GM19397 (cell line): ENCODE measurements around the gene DMKN.

Source experiments
- ATAC-seq: cut with Tn5 transposase; IDR thresholded peaks from one replicate; pipeline ENCODE4 v1.9.1; 2021; ENCODE audit warnings: mild to moderate bottlenecking, moderate library complexity; ENCODE audit not compliant: unreplicated experiment

DMKN gene, protein sequence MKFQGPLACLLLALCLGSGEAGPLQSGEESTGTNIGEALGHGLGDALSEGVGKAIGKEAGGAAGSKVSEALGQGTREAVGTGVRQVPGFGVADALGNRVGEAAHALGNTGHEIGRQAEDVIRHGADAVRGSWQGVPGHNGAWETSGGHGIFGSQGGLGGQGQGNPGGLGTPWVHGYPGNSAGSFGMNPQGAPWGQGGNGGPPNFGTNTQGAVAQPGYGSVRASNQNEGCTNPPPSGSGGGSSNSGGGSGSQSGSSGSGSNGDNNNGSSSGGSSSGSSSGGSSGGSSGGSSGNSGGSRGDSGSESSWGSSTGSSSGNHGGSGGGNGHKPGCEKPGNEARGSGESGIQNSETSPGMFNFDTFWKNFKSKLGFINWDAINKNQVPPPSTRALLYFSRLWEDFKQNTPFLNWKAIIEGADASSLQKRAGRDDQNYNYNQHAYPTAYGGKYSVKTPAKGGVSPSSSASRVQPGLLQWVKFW

DNA sequence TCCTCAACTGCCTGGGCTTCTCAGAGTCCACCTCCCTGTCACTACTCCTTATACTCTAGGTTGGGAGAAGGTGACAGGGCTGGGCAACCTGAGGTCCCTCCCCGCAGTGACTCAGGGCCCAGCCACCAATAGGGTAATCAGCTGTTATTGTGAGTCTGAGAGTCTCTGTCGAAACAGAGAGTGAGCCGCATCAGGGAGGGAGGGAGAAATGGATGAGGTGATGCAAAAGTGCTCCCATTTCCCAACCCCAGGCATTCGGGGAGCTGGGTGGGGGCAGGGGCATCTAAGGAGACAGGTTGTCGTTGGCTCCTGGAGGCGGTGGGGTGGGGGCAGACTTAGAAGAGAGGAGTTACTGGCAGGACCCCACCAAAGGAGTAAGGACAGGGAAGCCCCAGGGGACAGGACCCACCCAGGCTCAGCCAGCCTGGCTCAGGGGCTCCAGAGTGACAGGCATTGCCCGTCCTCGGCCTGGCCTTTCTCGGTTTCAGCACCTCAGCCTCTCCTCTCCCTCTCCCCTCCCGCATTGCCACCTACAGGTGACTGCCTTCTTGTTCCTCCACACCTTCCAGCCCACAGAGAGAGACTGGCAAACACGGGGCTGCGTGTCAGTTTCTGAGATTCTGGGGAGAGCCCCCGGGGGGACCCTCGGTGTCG, at the start of gene DMKN:
Gene DMKN (minus strand): TSS at position 22 of the 654 bp plus-strand sequence. CDS start 174 bp downstream, outside the sequence.
- no peak for ATAC-seq

DNA sequence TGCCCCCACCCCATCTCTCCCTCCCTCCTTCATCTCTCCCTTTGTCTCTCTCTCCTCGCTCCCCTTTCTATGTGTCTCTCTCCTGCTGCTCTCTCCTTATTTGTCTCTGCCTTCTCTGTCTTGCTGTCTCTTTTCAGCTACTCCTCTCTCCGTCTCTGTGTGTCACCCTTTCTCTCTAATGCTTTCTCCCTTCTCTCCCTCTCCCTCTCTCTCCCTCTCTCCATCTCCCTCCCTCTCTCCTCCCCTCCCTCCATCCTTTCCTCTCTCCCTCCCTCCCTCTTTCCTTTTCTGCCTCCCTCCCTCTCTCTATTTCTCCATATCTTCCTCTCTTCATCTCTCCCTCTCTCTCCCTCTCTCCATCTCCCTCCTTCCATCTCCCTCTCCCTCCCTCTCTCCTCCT, 49.3 kb upstream of the DMKN start:
- ATAC-seq: no peak

DNA sequence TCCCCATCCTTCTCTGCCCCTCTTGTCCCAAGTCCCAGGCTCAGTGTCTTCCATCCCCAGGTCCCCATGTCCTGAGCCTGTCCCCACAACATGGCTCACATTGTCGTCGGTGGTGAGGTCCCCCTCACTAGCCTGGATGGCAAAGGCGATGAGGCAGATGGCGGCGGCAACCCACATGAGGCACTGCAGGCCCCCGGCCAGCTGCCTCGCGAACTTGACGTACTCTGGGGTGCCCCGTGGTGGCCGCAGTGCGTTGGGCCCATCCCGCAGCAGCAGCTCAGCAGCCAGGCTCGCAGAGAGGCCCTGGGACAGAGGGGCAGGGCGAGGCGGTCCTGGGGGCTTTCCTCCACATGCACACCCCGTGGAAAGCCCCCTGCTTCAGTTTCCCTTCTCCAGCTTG, 48.9 kb upstream of the DMKN start:
- no peak for ATAC-seq

DNA sequence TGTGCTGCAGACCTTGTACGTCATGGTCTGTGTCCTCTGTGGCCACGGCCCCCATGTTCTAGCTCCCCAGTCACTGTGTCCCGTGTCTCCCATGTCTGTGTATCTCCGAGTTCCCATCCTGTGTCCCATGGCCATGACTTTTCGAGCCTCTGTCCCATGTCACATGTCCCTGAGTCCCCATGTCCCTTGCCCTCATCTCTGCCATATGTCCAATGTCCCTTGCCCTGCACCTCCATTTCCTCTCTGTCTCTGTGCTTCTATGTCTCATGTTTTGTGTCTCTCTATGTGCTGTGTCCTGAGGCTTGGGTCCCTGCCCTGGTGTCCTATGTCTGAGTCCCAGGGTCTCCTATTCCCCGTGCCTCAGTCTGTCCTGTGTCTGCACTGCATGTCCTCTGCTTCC, 48.0 kb upstream of the DMKN start:
- ATAC-seq: no peak

DNA sequence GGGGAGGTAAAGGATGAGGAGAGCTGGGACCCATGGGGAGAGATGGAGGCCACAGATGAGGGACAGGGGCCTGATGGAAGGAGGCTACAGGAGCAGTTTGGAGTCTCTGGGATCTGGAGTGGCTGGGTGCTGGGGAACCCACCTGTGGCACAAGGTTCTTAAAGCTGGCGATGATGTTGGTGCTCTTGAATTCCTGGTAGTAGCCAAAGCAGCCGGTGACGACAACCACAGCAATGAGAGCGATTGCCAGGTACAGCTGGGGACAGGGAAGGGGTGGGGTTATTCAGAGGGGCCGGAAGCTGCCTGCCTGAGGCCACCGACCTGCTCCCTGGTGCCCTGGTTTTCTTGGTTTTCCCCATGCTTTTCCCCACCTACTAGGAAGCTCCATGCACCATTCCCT, 47.2 kb upstream of the DMKN start:
- no peak for ATAC-seq

DNA sequence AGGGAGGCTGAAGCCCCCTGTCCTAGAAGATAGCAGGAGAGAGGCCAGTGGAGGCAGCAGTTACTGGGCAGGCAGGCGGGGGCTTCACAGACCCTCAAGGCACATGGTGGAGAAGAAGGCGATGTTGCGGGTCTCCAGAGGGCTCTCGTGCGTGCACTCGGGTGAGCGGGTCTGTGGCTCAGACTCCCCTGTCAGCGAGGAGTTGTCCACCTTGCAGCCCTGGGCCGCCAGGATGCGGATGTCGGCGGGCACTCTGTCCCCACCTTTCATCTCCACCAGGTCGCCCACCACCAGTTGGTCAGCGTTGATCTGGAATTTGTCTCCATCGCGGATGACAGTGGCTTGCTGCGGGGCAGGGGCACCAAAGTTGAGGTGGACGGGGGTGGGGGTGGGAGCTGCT, 46.8 kb upstream of the DMKN start:
- no peak for ATAC-seq

DNA sequence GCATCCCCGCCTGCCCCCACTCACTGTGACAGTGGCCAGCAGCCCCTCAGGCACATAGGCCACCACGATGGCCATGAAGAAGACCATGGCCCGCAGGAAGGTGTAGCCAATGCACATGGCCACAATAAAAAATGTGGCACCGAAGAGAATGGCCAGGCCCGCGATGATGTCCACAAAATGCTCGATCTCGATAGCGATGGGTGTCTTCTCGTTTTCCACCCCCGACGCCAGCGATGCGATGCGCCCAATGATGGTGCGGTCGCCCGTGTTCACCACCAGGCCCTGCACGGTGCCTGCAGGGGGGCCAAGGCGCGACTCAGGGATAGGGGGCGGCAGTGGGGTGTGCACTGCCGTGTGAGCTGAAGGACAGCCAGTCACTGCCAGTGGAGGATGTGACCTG, 46.3 kb upstream of the DMKN start:
- ATAC-seq: no peak

DNA sequence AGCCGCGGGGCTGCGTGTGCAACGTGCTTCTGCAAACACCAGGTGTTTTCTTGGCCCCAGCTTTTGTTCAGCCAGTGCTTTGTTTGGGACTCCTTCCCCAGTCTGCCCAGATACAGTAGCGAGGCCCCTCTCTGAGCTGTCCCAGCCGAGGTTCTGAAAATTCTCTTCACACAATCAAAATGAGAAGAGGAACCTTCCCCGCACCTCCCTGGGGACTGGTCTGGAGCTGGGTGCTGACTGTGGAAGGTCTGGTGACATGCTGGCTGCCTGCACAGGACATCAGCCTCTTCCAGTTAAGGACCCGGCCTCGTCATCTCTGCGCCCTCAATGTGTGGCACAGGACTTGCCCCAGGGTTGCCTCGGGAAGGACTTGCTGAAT, 45.8 kb upstream of the DMKN start:
- ATAC-seq: peak; percentile 49

DNA sequence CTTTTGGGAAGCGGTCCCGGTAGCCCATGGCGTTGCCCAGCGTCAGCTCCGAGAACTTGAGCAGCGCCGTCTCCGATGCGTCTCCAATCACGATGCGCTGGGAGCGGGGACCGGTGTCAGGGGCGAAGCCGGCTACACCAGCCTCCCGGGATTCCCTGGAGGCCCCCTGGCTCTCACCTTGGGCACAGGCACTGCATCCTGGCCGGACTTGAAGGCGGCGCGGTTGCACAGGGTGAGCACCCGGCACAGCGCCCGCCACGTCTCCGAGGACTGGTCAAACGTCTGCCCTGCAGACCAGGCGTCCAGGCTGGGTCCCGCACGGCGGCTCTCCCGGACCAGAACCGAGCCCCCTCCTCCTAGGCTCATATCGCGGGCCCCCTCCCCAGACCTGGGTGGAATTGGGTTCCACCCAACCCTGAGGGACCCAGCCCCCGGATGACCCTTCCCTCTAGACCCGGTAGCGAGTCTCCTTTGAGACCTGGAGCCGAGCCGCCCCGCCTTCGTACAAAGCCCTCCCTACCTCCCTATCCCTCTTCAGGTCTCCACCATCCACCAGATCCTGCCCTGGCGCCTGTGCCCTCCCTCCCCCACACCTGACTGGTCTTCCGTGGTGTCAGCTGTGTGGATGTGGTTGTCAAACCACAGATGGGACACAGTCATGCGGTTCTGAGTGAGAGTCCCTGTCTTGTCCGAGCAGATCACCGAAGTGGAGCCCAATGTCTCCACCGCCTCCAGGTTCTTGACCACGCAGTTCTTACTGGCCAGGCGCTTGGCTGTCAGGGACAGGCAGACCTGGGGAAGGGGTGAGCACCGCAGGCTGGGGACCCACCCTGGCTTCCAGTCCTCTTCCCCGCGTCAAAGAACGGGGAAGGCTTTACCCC, 45.2 kb upstream of the DMKN start:
- no peak for ATAC-seq

DNA sequence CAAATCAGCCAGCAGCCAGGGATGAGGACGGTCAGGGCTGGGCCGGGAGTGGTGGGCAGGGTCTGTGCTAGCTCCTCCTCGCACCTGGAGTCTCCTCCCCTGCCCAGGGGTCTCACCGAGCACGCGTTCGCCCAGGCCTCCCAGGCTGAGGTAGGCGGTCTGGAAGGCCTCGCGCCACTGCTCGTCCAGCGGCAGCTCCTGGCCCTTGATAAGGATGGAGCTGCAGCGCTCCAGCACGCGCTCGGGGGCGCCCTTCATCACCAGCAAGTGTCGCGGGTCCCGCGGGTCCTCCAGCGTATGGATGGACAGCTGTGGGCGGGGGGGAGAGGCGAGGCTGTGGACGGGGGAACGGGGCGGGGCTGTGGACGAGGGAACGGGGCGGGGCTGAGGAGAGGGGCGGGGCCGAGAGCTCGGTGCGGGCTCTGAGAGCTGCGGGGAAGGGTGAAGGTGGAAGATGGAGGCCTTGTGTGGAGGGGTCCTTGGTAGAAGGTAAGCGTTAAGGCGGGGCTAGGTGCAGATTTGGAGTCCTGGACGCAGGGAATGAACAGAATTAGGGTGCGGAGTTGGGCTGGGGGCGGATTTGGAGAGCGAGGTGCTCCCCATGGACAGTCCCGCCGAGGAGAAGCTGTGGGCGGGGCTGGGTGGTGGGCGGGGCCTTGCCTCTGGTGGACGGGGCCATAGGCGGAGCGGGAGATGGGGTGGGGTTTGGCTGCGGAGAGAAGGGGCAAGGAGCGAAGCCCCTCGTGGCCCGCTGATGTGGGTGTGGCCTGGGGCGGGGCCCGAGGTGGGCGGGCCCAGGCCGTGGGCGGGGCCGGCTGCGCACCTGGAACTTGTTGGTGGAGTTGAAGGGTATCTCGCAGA, 44.3 kb upstream of the DMKN start:
- no peak for ATAC-seq

DNA sequence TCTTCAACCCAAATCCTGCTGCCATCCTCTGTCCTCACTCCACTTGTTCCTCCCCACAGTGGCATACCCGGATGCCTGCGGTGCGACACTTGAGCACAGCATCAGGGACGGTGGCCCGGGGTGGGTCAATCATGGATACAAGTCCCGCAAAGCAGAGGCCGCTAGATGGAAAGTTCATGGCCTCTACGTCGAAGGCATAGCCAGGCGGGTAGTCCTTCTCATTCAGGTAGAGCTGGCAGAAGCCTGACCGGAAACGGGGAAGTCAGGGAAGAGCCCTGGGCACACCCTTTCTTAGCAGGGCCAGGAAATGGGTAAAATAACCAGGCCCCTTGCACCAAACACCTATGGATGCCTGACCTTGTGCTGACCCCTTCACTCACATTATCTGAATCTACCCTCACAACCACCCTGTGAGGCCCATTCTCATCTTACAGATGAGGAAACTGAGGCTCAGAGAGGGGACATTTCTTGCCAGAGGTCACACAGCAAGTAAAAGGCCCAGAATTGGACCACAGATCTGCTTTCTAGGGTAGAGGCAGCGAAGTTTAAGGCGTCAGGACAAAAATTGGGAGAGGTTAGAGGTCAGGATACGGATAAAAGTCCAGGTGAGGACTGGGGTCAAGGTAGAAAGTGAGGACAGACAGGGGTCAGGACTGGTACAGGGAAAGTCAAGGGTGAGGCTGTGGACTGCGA, 43.5 kb upstream of the DMKN start:
- no peak for ATAC-seq

DNA sequence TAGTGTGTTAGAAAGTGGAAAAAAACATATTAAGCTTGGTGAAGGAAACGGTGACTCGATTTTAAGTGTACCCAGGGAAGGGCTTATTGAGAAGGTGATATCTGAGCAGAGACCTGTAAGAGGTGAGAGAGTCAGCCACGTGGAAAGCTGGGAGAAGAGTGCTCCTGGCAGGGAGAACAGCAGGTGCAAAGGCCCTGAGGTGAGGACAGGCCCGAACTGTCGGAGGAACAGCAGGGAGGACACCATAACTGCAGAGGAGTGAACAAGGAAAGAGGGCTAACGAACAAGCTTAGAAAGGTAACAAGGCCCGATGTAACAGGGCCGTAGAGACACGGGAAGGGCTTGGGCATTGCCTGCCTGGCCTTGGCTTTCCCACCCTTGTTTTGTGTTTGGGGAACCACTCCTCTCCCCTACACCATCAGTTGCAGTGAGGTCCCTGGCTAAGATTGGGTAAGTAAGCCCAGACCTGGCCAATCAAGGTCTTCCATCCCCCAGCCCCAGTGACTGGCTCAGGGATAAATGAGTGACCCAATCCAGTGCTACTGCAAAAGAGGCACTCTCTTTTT, 42.7 kb upstream of the DMKN start:
- no peak for ATAC-seq

DNA sequence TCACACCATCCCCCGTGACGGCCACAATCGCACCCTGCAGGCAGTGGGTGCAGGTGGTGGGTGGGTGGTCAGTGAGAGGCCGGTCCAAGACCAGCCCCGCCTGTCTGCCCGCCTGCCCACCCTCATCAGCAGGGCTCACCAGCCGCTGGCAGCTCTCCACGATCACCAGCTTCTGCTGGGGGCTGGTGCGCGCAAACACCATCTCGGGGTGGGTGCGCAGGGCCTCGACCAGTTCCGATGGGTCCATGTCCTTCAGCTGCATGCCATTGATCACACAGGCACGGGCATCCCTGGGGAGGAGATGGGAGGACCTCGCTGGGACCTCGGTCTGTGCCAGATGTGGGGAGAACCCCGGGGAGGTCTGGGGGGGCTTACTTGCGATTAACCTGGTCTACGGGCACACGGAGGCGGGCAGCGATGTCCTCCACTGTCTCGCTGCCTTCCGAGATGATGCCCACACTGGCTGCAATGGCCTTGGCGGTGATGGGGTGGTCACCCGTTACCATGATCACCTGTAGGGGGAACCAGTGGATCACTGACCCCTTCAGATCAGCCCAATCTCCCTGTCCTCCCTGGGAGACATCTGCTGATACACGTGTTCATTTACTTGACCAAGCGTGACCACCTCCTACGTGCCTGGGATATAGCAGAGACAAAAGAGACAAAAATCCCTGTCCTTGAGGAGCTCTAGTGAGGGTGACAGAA, 42.0 kb upstream of the DMKN start:
- ATAC-seq: no peak

DNA sequence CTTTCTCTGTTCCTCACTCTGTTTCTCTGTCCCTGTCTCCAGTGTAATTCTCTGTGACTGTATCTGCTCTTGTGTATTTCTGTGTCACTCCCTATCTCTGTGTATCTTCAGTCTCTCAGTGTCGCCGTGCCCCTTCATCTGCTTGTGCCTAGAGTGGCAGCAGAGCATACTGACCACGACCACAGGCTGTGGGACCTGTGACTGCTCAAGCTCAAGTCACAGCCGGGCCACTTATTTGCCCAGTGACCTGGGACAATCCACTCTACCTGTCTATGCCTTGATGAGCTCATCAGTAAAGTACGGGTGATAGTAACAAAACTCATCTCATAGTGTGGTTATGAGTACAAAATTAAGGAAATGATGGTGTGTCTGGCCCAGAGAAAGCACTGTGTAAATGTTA, 40.6 kb upstream of the DMKN start:
- ATAC-seq: no peak

DNA sequence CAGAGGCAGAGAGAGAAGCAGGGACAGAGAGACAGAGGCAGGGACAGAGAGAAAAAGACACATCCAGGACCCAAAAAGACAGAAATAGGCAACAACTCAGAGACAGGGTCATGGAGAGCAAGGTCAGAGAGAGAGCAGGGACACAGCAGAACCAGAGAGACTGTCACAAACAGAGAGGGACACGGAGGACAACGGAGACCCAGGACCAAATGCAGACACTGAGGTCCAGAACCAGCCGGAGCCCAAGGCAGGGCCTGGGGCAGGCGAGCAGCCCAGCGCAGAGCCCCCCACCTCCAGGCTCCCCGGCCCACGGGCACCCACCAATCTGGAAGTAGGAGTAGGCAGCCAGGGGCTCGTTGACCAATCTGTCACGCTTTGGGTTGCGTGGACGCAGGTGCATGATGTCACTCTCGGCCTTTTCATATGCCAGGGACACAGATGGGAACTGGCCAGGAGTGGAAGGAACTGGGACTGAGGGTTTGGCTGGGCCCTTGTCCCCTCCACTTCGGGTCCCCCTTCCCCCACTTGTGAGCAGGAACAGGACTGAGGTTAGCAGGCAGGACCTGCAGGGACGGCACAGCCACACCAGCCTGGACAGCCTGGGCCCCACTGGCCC, 40.0 kb upstream of the DMKN start:
- ATAC-seq: no peak

DNA sequence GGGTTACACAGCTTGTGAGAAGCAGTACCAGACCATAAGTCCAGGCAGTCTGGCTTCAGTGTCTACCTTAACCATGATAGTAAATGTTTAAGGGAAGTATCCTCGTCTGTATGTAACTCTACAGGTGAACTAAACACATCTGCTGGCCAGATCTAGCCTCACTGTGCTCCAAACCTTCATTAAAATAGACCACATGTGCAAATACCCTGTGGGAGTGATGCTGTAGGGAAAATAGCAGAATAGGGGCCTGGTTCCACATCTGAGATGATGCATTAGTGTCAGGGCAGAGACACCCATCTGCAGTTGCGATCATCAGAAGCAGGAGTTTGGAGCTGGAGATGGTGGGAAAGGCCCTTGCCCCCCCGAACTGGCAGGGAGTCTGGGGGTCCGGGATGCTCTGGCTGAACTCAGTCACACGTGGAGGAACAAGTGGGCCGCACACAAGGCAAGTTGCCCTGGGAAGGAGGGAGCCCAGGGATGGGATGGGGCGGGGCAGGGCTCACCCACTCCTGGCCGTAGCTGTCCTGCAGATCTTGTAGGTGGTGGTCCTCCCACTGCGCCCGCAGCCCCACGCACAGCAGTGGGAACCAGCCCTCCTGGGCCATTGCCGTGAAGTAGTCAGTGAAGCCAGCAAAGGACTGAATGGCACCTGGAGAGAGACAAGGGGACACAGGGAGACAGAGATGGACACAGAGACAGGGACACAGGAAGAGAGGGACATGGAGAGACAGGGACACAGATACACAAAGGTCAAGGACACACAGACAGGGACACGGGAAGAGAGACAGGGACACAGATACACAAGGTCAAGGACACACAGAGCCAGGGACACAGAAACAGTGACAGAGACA, 39.3 kb upstream of the DMKN start:
- ATAC-seq: no peak

DNA sequence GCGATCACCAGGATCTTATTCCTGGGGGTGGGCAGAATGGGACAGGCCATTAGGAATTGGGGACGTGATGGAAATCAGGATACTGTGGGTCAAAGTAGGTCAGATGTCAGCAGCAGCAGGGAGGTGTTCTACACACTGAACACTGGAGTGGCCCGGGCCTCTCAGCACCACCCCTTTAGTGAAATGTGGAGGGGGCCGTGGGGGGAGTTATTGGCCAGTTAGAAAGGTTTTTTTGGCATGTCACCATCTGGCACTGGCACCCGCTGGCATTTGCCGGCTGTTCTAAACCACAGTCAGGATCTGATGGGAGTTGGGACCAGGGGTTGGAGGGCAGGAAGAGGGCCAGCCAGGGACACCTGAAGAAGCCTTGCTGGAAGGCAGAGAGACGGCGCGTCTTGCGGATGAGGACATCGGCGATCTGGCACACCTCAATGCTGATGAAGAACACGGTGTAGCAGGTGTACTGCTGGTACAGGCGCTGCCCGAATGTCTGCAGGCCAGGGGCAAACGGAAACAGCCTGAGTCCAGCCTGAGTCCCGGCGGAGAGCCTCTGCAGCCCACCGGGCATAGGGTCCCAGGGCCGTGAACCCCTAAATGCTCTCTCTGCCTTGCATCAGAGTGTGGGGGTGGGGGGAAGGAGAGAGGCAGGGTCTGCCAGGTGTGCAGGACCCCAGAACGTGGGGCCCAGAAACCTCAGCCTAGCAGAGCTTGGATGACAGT, 37.8 kb upstream of the DMKN start:
- ATAC-seq: no peak
